HCEC 1CT (cell line): Measurements from ENCODE around the gene S100A7A.

ENCODE experiments used
- DNase-seq: peaks from one replicate; pipeline ENCODE4 v3.0.0-alpha.2; 2017

Gene S100A7A

GRCh38 chr1:153428073-153428638 is 11.8 kb downstream of the S100A7A start:
- no peak for DNase-seq

- DNase-seq, result no peak
These were observed 12.5 kb downstream of the S100A7A start for GRCh38 chr1:153428791-153429190.

DNA sequence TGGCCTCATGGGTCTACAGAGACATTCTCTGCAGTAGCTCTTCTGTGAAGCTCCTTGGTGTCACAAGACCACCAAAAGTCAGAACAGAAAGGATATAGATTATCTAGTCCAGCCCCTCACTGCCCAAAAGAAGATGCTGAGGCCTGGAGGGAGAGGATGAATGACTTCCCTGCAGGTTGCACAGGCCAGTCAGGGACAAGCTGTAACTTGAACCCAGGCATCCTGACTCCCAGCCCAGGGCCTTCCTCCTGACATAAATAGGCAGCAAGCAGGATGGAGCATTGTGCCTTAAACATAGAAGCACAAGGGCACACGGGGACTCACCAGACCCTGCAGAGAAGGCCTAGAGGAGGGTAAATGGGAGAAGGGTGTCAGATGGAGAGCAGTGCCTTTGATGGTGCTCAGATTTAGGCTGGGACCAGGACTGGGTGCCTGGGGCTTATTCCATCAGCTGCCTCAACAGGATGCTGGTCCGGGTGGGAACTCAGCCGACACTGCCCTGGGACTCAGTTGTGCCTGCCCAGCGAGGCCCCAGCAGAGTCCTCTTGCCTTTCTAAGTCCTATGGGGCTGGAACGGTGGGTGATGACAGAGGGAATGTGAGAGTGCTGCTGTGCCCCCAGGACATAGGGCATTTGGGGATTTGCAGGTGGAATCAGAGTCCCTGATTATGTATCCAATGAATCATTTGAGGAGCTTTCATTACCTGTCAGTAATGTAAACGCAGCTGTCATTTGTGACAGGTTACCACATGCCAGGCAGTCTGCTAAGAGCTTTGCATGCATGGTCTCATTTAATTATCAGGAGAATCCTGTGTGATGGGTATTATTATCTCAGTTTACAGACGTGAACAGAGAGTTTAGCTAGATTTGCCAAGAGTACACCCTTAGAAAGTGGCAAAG is 13.2 kb downstream of the S100A7A start:
- DNase-seq, result no peak

GRCh38 chr1:153430166-153430553 is 13.8 kb downstream of the S100A7A start:
- no peak for DNase-seq

DNA sequence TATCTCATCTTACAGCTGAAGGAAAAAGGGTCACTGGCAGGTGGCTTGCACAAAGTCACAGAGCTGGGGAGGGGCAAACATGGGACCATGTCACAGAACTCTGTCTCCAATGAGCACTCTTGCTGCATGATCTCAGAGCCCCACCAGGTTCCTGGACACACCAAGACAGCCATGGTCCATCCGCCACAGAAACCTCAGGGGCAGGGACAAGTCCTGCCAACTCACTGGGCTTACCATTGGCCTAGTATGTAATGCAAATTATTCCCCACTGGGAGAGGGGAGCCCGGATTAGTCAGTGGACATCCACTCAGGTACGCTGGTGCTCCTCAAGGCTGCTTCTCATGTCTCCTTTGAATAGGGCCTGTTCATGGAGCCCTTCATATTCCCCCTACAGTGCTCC is 14.2 kb downstream of the S100A7A start:
- no peak for DNase-seq

- no peak for DNase-seq
These were observed 14.7 kb downstream of the S100A7A start for GRCh38 chr1:153431002-153431401.

- no peak for DNase-seq
These were observed 15.1 kb downstream of the S100A7A start for GRCh38 chr1:153431427-153431826.

- no peak for DNase-seq
These were observed 15.6 kb downstream of the S100A7A start for GRCh38 chr1:153431928-153432327.

- no peak for DNase-seq
These were observed 16.8 kb downstream of the S100A7A start for GRCh38 chr1:153432874-153433681.

DNA sequence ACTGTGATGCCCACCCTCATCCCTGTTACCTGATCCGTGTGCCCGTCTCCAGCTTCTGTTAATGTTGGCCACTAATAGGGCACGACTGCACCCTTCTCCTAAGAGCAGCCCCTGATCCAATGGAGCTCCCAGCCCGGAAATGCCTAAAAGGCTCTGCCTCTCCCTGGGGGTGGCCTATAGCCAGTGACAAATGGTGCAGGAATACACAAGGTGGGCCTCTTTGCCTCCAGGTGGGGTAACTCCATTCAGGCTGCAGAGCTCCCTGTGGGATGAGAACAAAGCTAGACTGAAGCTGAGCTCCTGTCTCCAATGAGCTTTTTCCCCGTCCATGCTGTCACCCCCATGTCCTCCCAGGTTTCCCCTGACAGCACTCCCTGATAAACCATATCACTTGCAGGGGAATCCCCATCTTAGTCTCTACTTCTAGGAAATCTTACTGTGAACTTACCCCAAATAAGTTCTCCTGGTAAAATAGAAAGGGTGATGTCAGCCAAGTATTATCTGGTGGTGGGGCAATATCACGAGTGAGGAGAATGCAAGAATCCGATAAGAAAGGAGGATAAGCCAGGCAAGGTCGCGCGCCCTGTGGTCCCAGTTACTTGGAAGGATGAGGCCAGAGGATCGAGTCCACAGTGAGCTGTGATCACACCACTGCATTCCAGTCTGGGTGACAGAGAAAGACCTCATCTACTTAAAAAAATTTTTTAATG is 18.6 kb downstream of the S100A7A start:
- DNase-seq, result no peak

GRCh38 chr1:153437236-153437635 is 20.9 kb downstream of the S100A7A start:
- no peak for DNase-seq

DNA sequence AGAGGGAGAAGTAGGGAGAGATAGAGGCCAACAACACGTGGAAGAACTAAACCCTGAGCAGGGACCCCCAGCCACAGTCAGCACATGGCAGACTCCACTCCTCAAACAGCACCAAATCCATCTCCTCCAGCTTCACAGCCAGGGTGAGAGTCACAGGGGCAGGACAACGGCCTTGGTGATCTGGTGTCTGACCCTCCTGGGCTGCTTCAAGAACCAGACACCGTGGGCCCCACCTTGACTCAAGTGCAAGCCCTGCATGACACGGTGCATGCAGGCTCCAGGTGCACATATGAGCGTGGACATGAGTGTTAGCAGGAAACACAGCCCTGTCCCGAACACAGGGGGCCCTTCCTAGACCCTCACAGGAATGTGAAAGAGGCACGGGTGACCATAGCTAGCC is 22.3 kb downstream of the S100A7A start:
- DNase-seq, result no peak

DNA sequence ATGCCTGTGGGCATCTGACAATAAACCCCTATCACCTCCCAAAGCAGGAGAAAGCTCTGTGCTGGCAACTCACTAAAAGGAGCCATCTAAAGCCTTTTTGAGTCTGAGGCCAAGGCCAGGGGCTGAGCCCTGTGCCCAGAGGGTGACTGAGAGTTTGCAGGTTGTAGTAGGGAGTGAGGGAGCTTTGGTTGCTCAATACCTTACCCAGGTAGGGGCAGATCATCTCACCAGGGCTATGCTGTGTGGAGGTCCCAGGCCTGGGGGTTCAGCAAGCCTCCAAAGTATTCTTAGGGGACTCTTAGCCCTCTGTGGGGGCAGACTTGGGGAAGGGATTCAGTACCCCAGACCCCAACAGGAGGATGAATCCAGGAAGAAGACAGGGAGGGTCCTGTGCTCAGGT is 23.0 kb downstream of the S100A7A start:
- DNase-seq, result no peak

DNA sequence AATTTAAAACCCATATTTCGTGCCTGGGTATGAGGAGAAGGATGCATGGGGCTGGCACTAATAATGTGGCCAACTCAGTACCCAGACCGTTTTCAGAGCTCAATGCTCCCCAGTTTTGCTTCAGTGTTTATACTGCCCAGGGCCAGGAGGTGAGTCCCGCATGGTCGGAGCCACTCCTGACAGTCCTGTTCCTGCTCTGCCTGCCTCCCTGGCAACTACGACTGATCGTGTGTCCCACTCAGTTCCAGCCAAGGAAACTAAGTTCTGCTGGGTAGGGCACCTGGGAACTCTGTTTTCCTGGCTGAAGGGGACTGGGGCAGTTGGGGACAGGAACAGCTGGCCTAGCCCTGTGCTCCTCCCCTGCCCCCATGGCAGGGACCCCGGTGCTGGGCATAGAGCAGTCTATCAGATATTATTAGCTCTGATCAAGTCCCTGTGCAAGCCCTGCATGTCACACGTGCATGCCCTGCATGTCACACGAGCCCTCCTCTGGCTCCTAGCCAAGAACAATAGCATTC is 25.0 kb downstream of the S100A7A start:
- DNase-seq, result no peak

DNA sequence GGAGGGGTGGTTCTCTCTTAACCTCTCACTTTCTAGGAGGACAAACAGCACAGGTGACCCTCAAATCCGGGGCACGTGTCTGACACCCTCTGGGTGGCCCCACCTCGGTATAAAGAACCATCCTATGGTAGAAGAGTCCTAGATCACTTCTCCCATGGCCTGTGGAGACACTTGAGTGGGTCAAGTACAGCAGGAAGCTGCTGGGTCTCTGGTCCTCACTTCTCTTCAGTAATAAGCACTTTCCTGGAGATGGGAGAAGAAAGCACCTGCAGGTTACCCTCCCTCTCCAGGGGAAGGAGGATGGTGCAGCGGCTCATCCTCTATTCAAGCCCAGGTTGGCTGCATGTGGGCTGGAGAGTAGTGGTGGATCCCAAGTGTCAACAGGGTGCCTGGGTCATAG is 27.2 kb downstream of the S100A7A start:
- no peak for DNase-seq

DNA sequence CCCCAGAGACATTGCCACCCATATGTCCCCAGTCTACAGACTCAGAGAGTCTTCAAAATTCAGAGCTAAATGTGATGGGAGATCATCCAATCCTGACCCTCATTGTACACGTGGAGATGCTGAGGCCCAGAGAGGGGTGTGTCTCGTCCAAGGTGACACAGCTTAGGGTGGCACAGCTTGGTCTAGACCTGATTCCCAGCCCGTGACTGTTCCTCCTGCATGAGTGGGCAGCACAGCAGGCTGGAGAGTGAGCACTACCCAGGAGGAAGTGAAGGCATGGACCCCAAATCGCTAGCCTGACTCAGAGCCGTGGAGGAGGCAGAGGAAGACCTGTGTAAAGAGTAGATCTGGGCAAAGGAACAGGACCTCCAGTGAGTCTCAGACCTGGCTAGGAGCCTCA is 27.8 kb downstream of the S100A7A start:
- DNase-seq, result no peak

DNA sequence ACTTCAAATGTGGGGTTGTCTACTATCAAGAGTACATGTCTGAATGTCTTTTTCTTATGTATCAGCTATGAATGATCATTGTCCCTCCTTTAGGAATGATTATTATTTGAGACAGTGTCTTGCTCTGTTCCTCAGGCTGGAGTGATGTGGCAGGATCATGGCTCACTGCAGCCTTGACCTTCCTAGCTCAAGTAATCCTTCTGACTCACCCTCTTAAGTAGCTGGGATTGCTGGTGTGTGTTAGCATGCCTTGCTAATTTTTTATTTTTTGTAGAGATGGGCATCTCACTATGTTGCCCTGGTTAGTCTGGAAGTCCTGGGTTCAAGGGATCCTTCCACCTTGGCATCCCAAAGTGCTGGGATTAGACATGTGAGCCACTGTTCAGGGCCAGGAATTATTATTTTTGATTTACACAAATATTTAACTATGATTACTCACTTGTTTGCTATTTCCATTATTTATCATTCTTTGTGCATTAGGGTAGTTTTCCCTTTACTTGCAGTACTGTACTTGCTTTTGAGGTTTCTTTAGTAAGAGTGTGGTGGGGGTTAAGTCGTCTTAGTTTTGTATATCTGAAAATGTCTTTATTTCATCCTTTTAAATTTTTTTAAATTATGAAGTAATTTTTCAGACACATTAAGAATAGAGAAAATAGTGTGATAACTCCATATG is 31.3 kb downstream of the S100A7A start:
- DNase-seq, result peak; percentile 89

- DNase-seq, result peak; percentile 20
These were observed 32.5 kb downstream of the S100A7A start for GRCh38 chr1:153448851-153449250.

DNA sequence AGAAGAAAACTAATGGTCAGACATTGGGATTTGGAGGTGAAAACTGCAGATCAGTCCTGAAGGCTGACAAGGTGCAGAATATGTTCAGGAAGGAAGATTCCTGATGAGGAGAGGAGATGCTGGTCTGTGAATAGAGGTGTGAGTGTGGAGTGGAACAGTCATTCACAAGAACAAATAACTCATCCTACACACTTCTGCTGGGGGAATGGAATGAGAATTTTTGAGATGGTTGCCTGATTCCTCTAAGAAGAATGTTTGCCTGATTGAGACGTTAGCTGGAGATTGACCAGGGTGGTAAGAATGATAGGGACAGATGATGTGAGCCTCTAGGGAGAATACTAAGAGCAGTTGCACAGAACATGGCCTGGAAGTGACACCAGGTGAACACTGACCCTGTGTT is 40.1 kb downstream of the S100A7A start:
- DNase-seq, result no peak

- no peak for DNase-seq
These were observed 43.3 kb downstream of the S100A7A start for GRCh38 chr1:153459655-153460054.

DNA sequence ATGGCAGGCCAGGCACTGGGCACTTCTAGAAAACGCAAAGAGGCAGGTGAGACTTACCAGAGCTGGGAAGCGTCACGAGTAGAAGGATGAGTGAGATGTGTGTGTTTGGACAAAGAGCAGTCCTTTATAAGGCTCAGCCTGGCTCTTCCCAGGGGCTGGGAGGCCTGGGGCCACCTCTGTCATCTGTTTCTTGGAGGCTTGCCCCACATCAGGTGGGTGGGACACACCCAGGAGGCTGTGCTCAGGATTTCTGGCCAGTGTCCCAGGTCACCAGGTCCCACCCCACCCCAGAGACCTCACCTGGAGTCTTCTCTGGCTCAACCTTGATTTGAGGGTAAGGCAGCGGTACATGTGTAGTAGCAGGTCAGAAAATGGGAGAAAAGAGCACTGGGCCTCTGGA is 44.2 kb downstream of the S100A7A start, which contains the start of gene S100A7:
Gene S100A7, minus strand, starts transcription at position 101 of the 400 bp plus-strand sequence. CDS start 1,638 bp downstream, outside the sequence.
- no peak for DNase-seq

DNA sequence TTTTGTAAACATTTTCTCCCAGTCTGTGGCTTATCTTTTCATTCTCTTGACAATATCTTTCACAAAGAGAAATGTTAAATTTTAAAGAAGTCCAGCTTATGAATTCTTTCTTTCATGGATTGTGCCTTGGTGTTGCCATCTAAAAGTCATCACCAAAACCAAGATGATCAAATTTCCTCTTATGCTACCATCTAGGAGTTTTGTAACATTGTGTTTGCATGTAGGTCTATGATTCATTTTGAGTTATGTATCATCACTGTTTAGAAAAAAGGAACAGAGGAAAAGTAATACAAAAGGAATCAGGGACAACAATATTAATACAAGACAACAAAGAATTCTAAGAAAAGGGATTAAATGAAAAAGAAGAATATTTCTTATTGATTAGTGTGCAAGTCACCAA is 46.4 kb downstream of the S100A7A start:
- DNase-seq, result peak; percentile 35
